ENCODE data around the gene KRT9.

GRCh38 chr17:41567317-41567716, 4.5 kb downstream of the KRT9 start:
- TF ChIP-seq FOXA1 (IDR thresholded peaks at IDR 0.05) = no peak
- TF ChIP-seq ARNT (IDR thresholded peaks at IDR 0.05) = no peak
- no peak for TF ChIP-seq TARDBP (IDR thresholded peaks at IDR 0.05)
- TF ChIP-seq ELF4 (IDR thresholded peaks at IDR 0.05) = no peak
- TF ChIP-seq SUZ12 (IDR thresholded peaks at IDR 0.05) = no peak
- TF ChIP-seq L3MBTL2 (conservative IDR thresholded peaks at IDR 0.05) = no peak

Measured in HEK293T (cell line).